IPS-NIHi7 (cell line): ENCODE results near the gene DESI2.
"Not testable (repeated sequence)": the region's sequence is repeated elsewhere in the genome, so short reads cannot be mapped to it uniquely, and the experiment has no call there.

Source experiments
- DNase-seq: peaks from one replicate; pipeline ENCODE4 v3.0.0; 2012; ENCODE audit warnings: mixed read lengths; ENCODE audit errors: extremely low spot score

Gene DESI2

GRCh38 chr1:244654108-244655038 is 1.4 kb downstream of the DESI2 start:
- DNase-seq: no peak

- no peak for DNase-seq
Observed at GRCh38 chr1:244655186-244655585, 2.3 kb downstream of the DESI2 start.

- DNase-seq: no peak
Observed at GRCh38 chr1:244657421-244657820, 4.5 kb downstream of the DESI2 start.

- no peak for DNase-seq
Observed at GRCh38 chr1:244659694-244660093, 6.8 kb downstream of the DESI2 start.

DNA sequence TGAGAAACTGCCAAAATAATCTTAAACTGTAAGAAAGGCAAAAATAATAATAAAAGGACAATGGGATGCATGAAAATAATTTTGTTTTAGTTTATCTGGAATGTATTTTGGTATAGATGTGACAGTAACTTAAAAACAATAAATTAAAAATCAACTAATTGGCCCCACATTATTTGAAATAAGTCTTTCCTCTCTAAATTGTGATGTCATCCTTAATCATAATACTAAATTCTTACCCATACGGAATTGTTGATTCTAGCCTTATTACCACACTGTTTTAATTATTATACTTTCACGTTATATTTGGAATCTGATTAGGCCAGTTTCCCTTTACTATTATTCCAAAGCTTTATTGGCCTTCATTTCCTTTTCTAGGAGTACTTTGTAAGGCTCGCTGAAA is 7.7 kb downstream of the DESI2 start:
- no peak for DNase-seq

DNA sequence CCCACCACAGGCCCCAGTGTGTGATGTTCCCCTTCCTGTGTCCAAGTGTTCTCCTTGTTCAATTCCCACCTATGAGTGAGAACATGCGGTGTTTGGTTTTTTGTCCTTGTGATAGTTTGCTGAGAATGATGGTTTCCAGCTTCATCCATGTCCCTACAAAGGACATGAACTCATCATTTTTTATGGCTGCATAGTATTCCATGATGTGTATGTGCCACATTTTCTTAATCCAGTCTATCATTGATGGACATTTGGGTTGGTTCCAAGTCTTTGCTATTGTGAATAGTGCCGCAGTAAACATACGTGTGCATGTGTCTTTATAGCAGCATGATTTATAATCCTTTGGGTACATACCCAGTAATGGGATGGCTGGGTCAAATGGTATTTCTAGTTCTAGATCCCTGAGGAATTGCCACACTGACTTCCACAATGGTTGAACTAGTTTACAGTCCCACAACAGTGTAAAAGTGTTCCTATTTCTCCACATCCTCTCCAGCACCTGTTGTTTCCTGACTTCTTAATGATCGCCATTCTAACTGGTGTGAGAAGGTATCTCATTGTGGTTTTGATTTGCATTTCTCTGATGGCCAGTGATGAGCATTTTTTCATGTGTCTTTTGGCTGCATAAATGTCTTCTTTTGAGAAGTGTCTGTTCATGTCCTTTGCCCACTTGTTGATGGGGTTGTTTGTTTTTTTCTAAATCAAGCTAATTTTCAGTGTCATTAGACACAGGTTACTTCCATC is 8.8 kb downstream of the DESI2 start:
- DNase-seq: not testable (repeated sequence)

DNA sequence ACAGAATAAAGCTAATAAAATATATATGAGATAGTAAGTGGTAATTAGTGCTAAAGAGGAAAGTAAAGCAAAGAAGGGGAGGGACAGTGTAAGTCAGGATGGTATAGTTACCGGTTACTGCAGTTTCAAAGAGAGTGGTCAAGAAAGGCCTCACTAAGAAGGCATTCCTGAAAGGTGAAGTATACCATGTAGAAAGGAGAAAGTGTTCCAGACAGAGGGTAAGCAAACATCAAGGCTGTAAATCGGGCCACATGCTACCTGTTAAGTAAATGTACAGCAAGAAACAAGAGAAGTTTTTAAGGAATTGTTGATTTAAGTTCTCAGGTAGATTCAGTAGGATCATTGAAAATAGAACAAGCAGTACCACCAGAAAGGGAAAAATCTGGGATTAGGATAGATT is 9.7 kb downstream of the DESI2 start:
- DNase-seq: no peak

DNA sequence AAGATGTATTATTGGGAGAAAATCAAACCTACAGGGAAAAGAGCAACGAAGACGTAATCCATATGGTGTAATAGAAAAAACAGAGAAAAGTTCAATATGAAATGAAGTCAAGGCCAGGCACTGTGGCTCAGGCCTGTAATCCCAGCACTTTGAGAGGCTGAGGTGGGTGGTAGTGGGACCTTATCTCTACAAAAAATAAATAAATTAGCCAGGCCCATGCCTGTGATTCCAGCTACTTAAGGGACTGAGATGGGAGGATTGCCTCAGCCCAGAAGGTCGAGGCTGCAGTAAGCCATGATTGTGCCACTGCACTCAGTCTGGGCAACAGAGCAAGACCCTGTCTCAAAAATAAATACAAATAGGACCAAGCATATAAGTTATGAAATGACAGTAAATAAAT is 11.4 kb downstream of the DESI2 start:
- no peak for DNase-seq

DNA sequence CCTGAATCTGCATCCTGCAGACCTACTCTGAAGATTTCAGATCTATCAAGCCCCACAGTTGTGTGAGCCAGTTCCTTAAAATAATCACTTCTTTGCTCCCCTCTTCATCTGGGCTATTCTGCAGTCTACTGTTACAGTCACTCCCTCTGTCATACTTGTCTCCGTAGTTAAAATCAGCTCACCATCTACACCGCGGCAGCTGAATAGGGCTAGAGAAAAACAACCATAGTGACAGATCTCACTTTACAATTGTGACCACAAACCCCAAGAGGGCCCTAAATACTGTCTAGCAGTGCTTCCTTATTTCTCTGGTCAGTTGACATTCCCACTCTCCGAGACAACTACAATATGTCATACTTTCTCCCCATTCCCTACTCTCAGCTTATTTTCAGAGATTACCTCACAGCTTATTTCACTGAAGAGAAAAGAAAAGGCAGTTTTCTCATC is 12.9 kb downstream of the DESI2 start:
- DNase-seq: no peak

DNA sequence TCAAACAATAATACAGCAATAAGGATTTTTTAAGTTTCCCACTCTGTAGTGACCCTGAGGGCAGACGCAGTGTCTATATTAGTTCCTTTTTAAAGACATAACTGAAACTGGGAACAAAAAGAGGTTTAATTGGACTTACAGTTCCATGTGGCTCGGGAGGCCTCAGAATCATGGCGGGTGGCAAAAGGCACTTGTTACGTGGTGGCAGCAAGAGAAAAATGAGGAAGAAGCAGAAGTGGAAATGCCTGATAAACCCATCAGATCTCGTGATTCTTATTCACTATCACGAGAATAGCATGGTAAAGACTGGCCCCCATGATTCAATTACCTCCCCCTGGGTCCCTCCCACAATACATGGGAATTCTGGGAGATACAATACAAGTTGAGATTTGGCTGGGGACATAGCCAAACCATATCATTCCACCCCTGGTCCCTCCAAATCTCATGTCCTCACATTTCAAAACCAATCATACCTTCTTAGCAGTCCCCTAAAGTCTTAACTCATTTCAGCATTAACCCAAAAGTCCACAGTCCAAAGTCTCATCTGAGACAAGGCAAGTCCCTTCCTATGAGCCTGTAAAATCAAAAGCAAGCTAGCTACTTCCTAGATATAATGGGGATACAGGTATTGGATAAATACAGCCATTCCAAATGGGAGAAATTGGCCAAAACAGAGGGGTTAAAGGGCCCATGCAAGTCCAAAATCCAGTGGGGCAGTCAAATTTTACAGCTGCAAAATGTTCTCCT is 13.9 kb downstream of the DESI2 start:
- not testable (repeated sequence) for DNase-seq

DNA sequence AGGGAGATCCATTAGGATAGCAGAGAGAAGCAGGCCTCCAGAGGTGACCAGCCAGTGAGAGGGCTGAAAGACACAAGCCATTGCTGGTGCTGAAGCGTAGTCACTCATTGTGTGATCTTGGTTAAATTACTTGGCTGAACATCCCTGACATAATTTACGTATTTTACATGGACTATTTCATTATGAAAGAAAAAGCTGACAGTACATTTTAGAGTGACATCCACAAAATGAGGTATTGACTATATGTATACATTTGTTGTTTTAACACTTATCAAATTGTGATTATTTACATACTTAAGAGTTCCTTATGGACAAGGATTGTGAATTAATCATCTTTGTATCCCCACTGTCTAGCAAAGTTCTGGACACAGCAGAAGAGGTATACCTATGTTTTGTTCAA is 14.9 kb downstream of the DESI2 start:
- DNase-seq: no peak

DNA sequence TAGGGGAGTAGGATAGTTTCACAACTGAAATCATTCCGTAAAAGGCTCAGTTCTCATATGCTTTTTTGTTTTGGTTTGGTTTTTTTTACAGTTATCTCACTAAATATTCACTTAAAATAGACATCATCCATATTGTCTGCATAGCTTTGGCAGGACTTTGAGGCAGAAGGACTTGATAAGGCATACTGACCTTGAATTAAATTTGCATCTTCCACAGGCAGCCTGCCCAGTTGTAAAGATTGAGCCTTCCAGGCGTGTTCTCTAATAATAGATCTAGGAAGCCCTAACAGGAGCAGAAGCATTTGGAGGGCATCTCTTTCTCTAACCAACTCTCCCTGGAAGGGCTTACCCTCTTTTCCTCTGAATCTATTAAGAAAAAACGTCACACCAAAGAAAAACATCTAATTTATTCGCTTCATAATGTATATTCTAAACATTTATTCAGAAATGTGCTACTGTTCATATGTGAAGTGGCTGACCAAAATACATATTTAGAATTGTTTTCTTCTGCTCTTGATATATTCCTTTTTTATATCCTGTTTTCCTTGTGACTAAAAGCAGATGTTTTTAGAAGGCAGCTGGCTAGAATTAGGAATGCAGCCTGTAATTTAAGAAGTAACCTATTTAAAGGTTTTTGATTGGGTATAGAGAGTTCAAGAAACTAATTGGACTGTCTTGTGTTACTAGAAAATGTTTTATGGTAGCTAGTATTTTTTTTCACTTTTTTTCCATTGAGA is 20.2 kb downstream of the DESI2 start:
- no peak for DNase-seq

GRCh38 chr1:244674446-244674845 is 21.5 kb downstream of the DESI2 start:
- no peak for DNase-seq

GRCh38 chr1:244675167-244675566 is 22.2 kb downstream of the DESI2 start:
- no peak for DNase-seq

DNA sequence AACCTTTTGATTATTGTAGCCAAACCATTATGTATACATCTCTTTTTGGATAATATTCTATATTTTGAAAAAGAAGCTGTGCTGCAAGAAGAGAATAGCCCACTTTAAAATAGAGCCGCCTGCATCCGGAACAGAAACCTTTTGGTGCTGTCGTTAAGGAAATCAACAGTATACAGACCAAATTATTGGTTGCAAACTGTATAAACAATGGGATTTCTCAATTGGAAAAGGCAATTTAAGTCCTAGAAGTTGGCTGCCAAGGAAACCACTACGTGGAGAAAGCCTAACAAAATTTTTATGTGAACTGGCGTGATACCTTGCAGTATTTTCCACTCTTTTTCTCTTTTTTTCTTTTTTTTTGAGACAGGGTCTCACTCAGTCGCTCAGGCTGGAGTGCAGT is 25.8 kb downstream of the DESI2 start:
- DNase-seq: no peak

GRCh38 chr1:244680667-244681066 is 27.7 kb downstream of the DESI2 start:
- DNase-seq: no peak

GRCh38 chr1:244682087-244682486 is 29.2 kb downstream of the DESI2 start:
- not testable (repeated sequence) for DNase-seq

DNA sequence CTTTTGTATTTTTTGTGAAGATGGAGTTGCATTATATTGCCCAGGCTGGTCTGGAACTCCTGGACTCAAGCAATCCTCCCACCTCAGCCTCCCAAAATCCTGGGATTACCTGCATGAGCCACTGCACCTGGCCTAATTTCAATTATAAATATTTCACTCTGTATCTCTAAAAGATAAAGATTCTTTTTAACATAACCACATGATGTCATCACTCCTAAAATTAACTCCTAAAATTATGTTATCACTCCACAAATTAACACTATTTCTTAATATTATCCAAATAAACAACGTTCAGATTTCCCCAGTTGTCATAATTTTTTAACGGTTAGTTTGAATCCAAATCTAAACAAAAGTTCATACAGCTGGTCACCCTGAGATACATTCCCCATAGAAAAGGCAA is 43.0 kb downstream of the DESI2 start:
- DNase-seq: no peak

DNA sequence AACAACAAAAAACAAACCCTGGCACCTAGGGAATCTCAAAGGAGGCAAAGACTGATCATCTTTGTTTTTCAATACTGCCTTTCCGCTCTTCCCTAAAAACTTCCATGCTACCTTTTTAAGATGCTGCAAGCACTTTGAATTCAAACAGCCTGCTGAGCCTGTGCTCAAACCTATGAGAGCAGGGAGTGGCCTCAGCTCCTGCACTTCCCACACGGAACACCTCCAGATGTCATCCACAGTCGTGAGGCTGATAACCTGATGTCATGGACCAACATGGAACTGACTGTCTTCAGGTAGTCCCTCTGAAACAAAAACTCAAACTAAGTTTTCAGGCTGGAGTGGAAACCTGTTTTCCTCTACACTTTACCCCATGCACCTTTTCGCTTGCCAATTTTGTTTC is 46.8 kb downstream of the DESI2 start:
- no peak for DNase-seq

GRCh38 chr1:244700808-244701207 is 47.9 kb downstream of the DESI2 start:
- DNase-seq: no peak

- DNase-seq: no peak
Observed at GRCh38 chr1:244702620-244703019, 49.7 kb downstream of the DESI2 start.

DNA sequence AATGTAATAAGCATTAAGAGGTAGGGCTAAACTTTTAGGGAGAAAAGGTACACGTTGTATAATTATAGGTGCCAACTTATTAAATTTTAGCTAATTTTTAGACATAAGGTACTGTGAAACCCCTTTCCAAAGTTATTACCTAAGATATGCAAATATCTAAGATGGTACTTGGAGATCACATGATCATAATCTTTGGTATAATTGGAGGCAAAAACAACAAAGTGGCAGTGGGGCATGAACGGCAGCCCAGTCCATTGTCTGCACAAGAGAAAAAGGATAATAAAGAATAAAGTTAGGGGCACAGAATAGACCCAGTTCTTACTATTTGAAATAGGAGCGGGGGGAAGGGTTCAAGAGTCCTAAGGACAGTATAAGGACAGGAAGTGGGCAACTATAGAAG is 51.2 kb downstream of the DESI2 start:
- DNase-seq: no peak
